Erythroblast (primary cell): ENCODE data around the gene HOXB8.

Experiments used
- DNase-seq, 2 experiments: peaks; one replicate each; lab custom pipeline; 2025; lab: John Stamatoyannopoulos, UW
- GATA1 ChIP-seq: IDR thresholded peaks from 2 replicates; pipeline ENCODE4 v1.6.1; 2011; ENCODE audit warnings: low read depth, mild to moderate bottlenecking, control low read depth, low read length, moderate library complexity
- POLR2A ChIP-seq: IDR thresholded peaks from 2 replicates; pipeline ENCODE4 v1.6.1; 2011; ENCODE audit warnings: mild to moderate bottlenecking, low read length

HOXB8 gene

DNA sequence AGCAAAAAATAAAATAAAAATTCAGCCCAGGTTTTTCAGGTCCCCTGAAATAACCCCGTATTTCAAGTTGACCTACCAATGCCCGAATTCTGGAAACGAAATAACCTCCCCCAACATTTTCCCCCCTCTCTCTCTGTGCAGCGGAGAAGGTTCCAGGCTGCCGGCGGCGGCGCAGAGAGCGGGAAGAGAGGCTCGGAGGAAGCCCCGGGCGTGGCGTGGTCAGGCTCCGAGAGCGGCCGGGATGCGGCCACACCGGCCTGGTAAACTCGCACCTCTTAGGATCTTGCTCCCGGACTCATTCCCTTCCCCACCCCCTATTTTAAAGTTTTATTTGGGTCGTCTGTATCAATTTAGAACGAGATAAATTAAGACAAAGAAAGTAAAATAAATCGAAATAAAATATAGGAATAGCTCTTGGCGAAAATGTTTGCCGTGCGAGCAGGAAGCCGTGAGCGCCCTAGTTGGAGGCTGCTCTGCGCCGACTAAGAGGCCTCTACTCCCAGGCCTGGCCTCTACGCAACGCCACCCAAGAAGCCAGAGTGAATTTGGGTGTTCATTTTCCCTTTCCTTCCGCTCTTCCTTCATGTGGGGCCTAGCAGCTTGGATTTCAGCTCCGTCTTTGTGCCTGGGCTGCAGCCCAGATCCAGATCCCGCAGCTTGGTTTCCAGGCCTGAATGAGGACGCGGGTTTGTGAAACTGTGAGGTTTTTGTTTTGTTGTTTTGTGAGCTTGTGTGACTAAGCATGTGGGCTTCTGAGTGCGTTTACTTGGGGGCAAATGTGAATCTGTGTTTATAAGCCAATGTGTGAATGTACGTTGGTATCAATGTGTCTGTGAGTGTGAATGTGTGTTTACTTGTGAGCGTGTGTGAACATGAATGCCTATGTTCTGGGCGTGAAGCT lies 8.9 kb downstream of the HOXB8 start:
- no peak for DNase-seq
- TF ChIP-seq POLR2A (no peak), GATA1 (no peak)

DNA sequence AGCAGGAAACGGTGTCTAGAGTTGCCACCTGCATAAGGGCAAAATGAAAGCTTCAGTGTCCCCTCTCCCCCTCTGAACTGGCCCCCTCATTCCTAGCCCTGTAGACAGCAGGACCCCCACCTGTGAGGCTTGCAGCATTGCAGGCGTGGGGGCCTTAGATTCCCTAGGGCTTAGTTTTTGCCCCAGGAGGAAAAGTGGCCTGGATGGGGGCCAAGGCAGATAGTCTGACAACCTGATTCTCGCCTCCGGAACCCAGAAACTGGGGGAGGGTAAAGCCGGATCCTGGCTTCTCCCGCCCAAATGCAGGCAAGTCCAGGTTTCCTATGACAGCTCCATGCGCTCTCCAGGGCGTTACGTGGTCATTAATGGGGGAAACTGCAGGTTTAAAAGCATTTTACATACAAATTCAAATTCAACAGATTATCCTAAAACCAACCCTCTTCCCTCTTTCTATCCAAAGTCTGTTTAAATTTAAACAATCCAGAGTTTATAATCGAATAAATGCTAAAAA lies 9.6 kb downstream of the HOXB8 start:
- DNase-seq: no peak
- TF ChIP-seq GATA1 (no peak), POLR2A (no peak)

DNA sequence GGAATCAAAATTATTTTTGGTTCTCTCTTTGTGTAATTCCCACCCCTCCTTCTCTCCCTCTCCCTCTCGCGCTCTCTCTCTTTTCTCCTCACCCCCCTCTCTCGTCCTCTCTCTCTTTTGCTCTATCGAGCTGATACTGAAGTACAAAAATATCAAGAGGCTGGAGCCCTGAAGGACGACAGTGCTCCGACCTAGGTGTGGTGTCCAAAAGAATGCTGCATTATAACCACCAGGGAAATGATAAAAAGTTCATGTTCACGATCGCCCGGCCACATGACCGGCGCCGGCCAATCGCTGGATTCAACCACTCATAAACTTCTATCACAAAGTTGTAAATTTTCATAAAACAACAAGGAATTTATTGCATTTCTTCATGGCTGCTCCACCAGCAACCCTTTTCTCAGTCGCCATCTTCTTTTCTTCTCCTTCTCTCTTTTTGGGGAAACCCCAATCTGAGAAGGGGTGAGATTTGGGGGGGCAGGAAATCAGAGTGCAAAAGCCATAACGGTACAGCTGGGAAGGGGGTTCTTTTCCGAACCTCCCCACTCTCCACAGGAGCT lies 10.2 kb downstream of the HOXB8 start, which contains the start of gene HOXB6:
Gene HOXB6 (minus strand): TSS at position 217 of the 560 bp plus-strand sequence. CDS start 6,836 bp downstream, outside the sequence.
- TF ChIP-seq POLR2A (no peak), GATA1 (no peak)
- no peak for DNase-seq

DNA sequence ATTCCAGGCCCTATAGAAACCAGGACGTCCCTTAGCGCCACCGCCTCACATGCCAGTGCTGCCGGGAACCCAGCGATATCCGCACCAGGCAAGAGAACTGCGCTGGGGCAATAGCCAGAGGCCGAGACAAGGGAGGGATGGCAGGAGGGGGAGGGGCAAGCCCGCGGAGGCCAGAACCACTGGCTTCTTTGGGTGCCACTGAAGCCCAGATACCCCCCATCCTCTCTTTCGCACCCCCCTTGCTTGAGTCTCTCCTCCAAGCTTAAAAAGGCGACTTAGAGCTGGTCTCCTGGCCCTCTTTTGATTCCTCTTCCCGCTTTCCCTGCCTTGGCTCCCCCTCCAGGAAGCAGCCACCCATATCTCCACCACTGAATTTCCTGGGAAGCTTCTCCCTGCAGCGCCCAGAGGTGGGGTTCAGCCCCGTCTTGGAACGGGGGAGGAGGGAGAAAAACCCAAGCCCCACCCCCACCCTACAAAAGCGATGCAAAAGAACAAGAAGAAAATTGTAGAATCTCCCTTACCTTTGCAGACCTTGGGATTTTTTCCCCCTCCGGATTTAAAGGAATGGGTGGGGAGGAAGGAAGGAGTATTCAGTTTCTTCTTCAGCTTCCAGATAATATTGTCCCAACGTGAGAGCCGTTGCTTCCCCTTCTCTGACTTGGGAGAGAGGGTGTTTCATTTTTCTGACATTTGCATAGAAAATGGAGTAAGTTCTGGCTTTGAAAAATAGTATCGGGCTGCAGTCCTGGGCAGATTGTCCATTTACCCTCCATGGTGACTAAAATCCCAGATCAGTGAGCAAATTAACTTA lies 10.9 kb downstream of the HOXB8 start:
- no peak for DNase-seq
- TF ChIP-seq POLR2A (no peak), GATA1 (no peak)

DNA sequence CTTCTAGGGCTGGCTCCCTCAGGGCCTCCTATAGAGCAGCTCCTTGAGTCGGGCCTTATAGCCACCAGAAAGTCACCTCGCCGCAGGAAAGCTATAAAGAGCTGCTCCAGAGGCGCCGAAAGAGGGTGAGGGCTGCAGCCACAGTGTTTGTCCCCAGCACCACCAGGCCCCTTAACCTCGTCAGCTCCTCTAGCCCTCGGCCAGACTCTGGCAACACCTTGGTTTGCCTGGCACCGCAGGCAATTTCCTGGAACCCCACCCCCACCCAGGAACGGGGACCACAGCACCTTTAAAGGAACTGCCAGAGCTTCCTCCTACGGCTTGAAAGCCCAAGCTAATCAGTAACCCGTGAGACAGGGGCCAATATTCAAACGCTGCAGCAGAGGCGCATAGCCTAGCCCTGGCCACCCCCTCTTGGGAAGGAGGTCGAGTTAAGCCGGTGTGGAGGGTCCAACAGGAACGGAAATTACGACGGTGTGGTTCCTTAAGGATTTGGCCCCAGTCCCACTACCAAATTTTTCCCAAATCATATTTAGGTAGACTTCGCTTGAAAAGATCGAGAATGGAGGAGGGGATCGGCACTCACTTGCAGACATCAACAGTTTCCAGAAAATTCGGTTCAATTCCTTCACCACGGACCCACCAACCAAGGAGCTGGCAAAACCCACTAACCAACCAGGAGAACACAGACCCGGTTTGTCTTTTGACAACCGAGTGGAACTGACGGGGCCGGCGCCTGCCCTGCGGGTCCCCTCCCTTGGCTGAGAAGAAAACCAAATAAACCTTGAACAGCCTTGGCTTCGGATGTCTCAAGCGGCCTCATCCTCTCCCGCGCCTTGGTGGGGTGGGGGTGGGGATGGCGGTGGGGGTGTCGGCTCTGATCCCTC lies 13.3 kb downstream of the HOXB8 start:
- TF ChIP-seq POLR2A (no peak), GATA1 (no peak)
- DNase-seq: no peak

DNA sequence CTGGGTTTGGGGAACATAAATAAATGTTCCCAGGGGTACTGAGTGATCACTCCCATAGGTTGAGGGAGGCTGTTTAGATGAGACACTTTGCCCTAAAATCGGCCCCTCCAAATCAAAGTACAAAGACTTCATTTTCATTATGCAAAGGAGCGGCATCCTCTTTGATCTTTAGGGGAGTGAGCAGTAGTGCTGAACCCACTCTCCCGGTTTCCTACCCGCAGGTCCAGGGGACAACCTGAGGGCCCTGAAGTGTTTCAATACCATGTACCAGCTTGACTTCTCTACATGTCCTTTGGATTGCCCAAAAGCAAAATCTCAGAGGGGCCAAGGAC lies 13.9 kb downstream of the HOXB8 start:
- no peak for TF ChIP-seq GATA1
- no peak for TF ChIP-seq POLR2A
- no peak for DNase-seq

DNA sequence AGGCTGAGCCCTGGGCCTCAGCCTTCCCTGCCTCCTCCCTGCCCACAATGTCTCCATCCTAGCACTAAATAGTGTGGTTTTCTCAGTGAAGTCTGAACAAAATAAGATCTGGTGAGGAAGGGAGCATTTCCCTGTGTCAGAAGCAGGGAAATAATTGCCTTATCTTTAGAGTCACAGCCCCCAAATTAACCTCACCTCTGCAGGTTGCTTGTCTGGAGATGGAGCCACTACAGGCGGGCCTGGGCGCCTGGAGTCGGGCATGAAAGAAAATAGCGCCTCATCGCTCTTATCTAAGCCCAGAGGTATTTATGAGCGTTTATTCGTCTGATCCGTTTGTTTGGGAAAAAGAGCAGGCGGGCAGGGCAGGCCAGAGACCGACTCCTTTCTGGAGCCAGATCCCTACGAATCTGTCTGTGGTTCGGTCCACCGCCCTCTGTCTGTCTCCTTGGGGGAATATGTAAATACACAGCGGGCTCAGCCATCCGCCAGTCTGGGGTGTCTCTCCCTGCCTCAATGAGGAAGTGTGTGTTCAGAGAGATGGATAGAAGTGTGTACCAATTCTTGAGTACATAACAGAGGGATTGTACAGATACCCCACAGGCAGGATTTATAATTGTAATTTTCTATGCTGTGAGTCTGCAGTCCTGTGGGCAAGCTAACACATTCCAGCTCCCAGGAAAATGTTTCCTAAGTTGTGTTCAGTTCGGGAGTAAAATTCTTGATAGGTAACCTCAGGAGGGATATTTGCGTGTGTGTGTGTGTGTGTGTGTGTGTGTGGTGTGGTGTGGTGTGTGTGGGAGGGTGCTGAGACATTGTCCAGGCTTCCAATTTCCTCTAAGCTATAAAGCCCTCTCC lies 14.6 kb downstream of the HOXB8 start:
- DNase-seq: no peak
- no peak for TF ChIP-seq GATA1
- no peak for TF ChIP-seq POLR2A

DNA sequence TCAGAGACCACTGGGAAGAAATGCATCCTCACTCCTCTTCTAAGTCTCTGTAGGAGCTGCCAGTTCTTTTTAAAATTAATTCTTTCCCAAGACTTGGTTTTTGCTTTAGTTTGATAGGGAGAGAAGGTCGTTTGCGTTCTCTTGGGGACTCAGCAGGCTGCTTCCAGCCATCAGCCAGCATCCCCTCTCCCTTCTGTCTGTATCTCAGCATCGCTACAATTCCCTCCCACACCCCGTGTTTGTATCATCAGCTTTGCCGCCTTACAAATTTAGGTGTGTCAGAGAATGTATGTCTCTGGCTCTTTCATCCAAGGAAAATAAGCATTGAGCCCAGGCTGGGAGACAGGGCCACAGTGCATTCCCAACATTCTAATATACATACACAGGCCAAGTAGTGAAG lies 15.7 kb downstream of the HOXB8 start:
- TF ChIP-seq GATA1 (no peak), POLR2A (no peak)
- DNase-seq: no peak

DNA sequence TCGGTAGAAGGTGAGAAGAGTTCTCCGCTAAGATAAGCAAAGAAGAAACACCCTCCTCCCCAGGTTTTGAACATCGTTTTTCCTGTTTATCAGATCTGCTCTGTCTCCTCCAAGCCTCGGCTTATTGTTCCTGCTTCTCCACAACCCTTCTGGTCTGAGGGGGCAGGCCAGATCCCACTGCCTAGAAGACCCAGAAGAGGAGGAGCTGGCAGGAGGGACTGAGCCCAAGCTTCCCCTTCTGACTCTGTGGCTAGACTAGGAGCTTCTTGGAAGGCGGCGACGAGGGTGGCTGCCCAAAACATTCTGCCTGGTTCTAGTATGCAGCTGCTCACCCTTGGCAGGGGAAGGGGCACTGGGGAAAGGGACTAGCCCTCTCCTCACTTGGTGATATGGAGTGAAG lies 16.4 kb downstream of the HOXB8 start:
- TF ChIP-seq POLR2A (no peak), GATA1 (no peak)
- DNase-seq: no peak

DNA sequence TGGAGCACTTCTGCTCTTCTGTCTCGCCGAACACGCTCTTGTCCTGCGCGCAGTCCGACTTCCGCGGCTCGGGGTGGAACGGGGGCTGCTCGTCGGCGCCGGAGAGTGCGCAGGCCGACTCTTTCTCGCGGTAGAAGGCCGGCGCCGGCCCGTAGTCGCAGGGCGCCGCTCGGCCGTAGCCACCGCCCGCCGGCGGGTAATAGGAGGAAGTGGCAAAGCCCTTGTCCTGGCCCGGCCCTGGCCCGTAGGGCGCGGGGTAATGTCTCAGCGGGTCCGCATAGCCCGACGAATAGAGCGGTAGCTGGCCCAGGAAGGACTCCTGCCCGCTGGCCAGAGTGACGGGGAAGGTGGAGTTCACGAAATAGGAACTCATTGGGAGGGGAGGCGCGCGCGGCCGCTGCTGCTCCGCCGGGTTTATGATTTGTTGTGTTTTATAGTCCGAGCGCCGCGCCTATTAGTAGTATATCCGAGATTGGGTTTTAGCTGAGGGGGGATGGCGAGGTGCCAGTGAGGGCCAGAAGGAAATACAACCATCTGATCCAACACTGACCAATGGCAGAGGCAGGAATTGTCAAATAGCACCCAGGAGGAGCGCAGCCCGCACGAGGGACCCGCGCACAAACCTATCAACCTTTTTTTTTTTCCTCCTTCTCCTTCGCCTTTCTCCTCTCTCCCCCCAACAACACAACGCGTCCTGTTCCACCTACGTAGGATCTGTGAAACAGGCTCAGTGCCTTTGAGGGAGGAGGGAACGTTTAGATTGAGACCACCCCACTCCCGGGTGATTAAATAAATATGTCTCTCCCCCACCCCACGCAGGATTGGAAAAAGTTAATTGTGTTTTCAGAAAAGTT lies 17.1 kb downstream of the HOXB8 start:
- peak; percentile 28 to 32 for DNase-seq
- TF ChIP-seq POLR2A: no peak

DNA sequence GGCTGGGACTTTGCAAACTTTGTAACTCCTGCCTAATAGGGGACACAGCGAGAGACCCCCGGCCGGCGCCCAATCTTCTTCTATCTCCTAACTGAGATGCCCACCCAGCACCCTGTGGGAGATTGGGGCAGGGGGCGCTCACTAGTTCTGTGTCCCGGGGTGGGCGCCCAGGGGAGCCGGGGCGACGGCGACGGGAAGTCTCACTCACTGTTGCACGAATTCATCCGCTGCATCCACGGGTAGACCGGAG lies 17.6 kb downstream of the HOXB8 start:
- no peak for DNase-seq
- TF ChIP-seq POLR2A (no peak), GATA1 (no peak)
